Transverse colon (tissue), 4 donors: Measurements from ENCODE around the gene SELP.

ENCODE experiments used
- CTCF ChIP-seq, 5 experiments: fragments of 200-600 bp in 3 of 5; fragments of 450-650 bp in 2 of 5; sonication (generic) in 3 of 5; IDR thresholded peaks; 1 replicate in 2 of 5; 2 replicates in 3 of 5; pipeline ENCODE4 v1.5.1; 2016 to 2017; ENCODE audit warnings: antibody characterized with exemption in 5 of 5, inconsistent platforms in 3 of 5, mild to moderate bottlenecking in 2 of 5, moderate library complexity in 1 of 5
- EP300 ChIP-seq: sonication (generic); formaldehyde crosslinking; IDR thresholded peaks from one replicate; pipeline ENCODE4 v1.6.1; 2017; ENCODE audit warnings: antibody characterized with exemption, low read depth
- POLR2A ChIP-seq: fragments of 450-650 bp; IDR thresholded peaks from one replicate; pipeline ENCODE4 v1.6.1; 2016; ENCODE audit warnings: antibody characterized with exemption, mild to moderate bottlenecking, moderate library complexity
- POLR2AphosphoS5 ChIP-seq, 3 donors: sonication (generic); formaldehyde crosslinking; IDR thresholded peaks; one replicate each; pipeline ENCODE4 v1.6.1; 2016; ENCODE audit warnings: antibody characterized with exemption in 3 of 3

GRCh38 chr1:169634145-169634544 is 4.2 kb upstream of the SELP start:
- TF ChIP-seq POLR2A (no peak), POLR2AphosphoS5 (IDR thresholded peaks at IDR 0.05) (no peak), CTCF (IDR thresholded peaks at IDR 0.05) (no peak), EP300 (no peak)
